Peyer's patch (tissue), 4 donors: ENCODE measurements around the gene UBE2D4. TPM values are rescaled to one million over a fixed set of nuclear protein-coding genes. Genes with fewer than 3 reads are reported as not detected.

Experiments used
- DNase-seq, 3 donors: peaks; one replicate each; pipeline ENCODE4 v3.0.0-alpha.2; 2017 to 2019
- H3K27ac ChIP-seq, 4 donors: fragments of 200-600 bp; sonication (generic); one replicate each; pipeline ENCODE4 v1.5.1; 2016 to 2019
- H3K27me3 ChIP-seq, 2 donors: fragments of 200-600 bp; sonication (generic); one replicate each; pipeline ENCODE4 v1.5.1; 2019
- H3K36me3 ChIP-seq, 3 donors: fragments of 200-600 bp; sonication (generic); one replicate each; pipeline ENCODE4 v1.5.1; 2016 to 2019
- H3K4me1 ChIP-seq, 4 donors: fragments of 200-600 bp; sonication (generic); one replicate each; pipeline ENCODE4 v1.5.1; 2016 to 2019
- H3K4me3 ChIP-seq, 4 donors: fragments of 200-600 bp; sonication (generic); 1 replicate in 3 of 4; 2 replicates in 1 of 4; pipeline ENCODE4 v1.5.1; 2016 to 2019; ENCODE audit warnings: mild to moderate bottlenecking in 1 of 4
- H3K9me3 ChIP-seq, 4 donors: fragments of 200-600 bp; sonication (generic); one replicate each; pipeline ENCODE4 v1.5.1; 2016 to 2019; ENCODE audit warnings: mild to moderate bottlenecking in 1 of 4
- CTCF ChIP-seq, 6 experiments: fragments of 450-650 bp in 4 of 6; fragments of 200-600 bp in 2 of 6; sonication (generic) in 1 of 6; IDR thresholded peaks; one replicate each; pipeline ENCODE4 v1.5.1; 2017 to 2019; ENCODE audit warnings: antibody characterized with exemption in 6 of 6, mild to moderate bottlenecking in 3 of 6, moderate library complexity in 1 of 6
- POLR2A ChIP-seq, 2 donors: fragments of 450-650 bp; IDR thresholded peaks; one replicate each; pipeline ENCODE4 v1.5.1; 2017; ENCODE audit warnings: antibody characterized with exemption in 2 of 2, mild to moderate bottlenecking in 2 of 2, moderate library complexity in 2 of 2
- total RNA-seq, 4 donors: library from RNA; depleted of rRNA; stranded (reverse); fragments of >200 nt; gene quantifications; one replicate each; pipeline ENCODE4 v1.1.0, GENCODE V29; 2016

Gene UBE2D4
- total RNA-seq, 4 donors from 2014 or later: 13.0 to 15.3 (median 14.5) TPM

- peak overlapping the region in 3 of 4 donors; percentile 40 to 82 (median 65) for H3K27ac ChIP-seq
- TF ChIP-seq CTCF (IDR thresholded peaks at IDR 0.05) (peak in 3 of 6 experiments; percentile 53 to 65 (median 61)), POLR2A (IDR thresholded peaks at IDR 0.05) (no peak)
- peaks cover 0 to 7% (median 0%) of the 10 kb centered on the region in 3 donors for H3K36me3 ChIP-seq
- no peaks in the 10 kb centered on the region for H3K9me3 ChIP-seq
- DNase-seq: peak in 2 of 3 donors; percentile 61 to 62
- peaks cover 0 to 10% (median 0%) of the 10 kb centered on the region in 4 donors for H3K4me1 ChIP-seq
- no peak overlapping the region for H3K4me3 ChIP-seq
- no peaks in the 10 kb centered on the region for H3K27me3 ChIP-seq
Measured at GRCh38 chr7:43942997-43943396, 16.8 kb downstream of the UBE2D4 start.

GRCh38 chr7:43943417-43944187 is 17.4 kb downstream of the UBE2D4 start:
- peak overlapping the region in 3 of 4 donors; percentile 40 to 82 (median 65) for H3K27ac ChIP-seq

GRCh38 chr7:43944286-43944685 is 18.1 kb downstream of the UBE2D4 start:
- DNase-seq: no peak
- H3K27ac ChIP-seq: peak overlapping the region in 2 of 4 donors; percentile 65 to 82
- H3K27me3 ChIP-seq: no peaks in the 10 kb centered on the region

More at GRCh38 chr7:43943417-43944187, 17.4 kb downstream of the UBE2D4 start:
- H3K9me3 ChIP-seq: no peaks in the 10 kb centered on the region
- H3K4me3 ChIP-seq: no peak overlapping the region
- peaks cover 0 to 7% (median 0%) of the 10 kb centered on the region in 3 donors for H3K36me3 ChIP-seq
- H3K4me1 ChIP-seq: peaks cover 0 to 10% (median 0%) of the 10 kb centered on the region in 4 donors
- no peak for TF ChIP-seq CTCF (IDR thresholded peaks at IDR 0.05)
- H3K27me3 ChIP-seq: no peaks in the 10 kb centered on the region
- DNase-seq: peak in 2 of 3 donors; percentile 52 to 71

GRCh38 chr7:43952028-43952427 is 25.8 kb downstream of the UBE2D4 start:
- Histone ChIP-seq H3K27ac (no peak overlapping the region), H3K4me3 (no peak overlapping the region), H3K36me3 (peaks cover 0 to 46% (median 0%) of the 10 kb centered on the region in 3 donors), H3K27me3 (no peaks in the 10 kb centered on the region), H3K9me3 (no peaks in the 10 kb centered on the region), H3K4me1 (no peaks in the 10 kb centered on the region)
- no peak for DNase-seq
- TF ChIP-seq POLR2A (IDR thresholded peaks at IDR 0.05): no peak

More at GRCh38 chr7:43944286-43944685, 18.1 kb downstream of the UBE2D4 start:
- Histone ChIP-seq H3K4me3 (no peak overlapping the region), H3K4me1 (peaks cover 0 to 10% (median 0%) of the 10 kb centered on the region in 4 donors), H3K36me3 (peaks cover 0 to 14% (median 0%) of the 10 kb centered on the region in 3 donors), H3K9me3 (no peaks in the 10 kb centered on the region)
- TF ChIP-seq CTCF (IDR thresholded peaks at IDR 0.05): no peak
- no peak for TF ChIP-seq POLR2A (IDR thresholded peaks at IDR 0.05)

- H3K27ac ChIP-seq: no peak overlapping the region
- no peak for TF ChIP-seq CTCF (IDR thresholded peaks at IDR 0.05)
- no peak overlapping the region for H3K4me3 ChIP-seq
- H3K9me3 ChIP-seq: no peaks in the 10 kb centered on the region
- H3K36me3 ChIP-seq: peaks cover 0 to 39% (median 0%) of the 10 kb centered on the region in 3 donors
- no peaks in the 10 kb centered on the region for H3K4me1 ChIP-seq
- DNase-seq: no peak
- H3K27me3 ChIP-seq: no peaks in the 10 kb centered on the region
Measured at GRCh38 chr7:43953071-43953470, 26.8 kb downstream of the UBE2D4 start.

GRCh38 chr7:43954524-43955228 is 28.4 kb downstream of the UBE2D4 start:
- Histone ChIP-seq H3K9me3 (no peaks in the 10 kb centered on the region), H3K27ac (no peak overlapping the region), H3K27me3 (no peaks in the 10 kb centered on the region), H3K36me3 (peaks cover 0 to 31% (median 0%) of the 10 kb centered on the region in 3 donors), H3K4me3 (no peak overlapping the region), H3K4me1 (no peaks in the 10 kb centered on the region)
- TF ChIP-seq POLR2A (IDR thresholded peaks at IDR 0.05): no peak
- TF ChIP-seq CTCF (IDR thresholded peaks at IDR 0.05): peak in 4 of 6 experiments; percentile 24 to 74 (median 67)
- peak in 1 of 3 donors; percentile 77 for DNase-seq
